Activated CD8-positive, alpha-beta memory T cell treated with anti-CD3 and anti-CD28 coated beads, Interleukin-2, amount 50 U/mL, for 1 hour (primary cell): Measurements from ENCODE around the gene IFNGR1.

Source experiments
- DNase-seq: peaks from one replicate; pipeline ENCODE4 v3.0.0-alpha.2; 2020; ENCODE audit errors: extremely low read depth

IFNGR1 gene

GRCh38 chr6:137150072-137150471 is 69.1 kb downstream of the IFNGR1 start:
- no peak for DNase-seq

GRCh38 chr6:137149035-137149393 is 70.2 kb downstream of the IFNGR1 start:
- no peak for DNase-seq

- DNase-seq = no peak
Measured at GRCh38 chr6:137148306-137149034, 70.7 kb downstream of the IFNGR1 start.
